HG03575 (cell line): ENCODE data around the gene IL13.

Experiments used
- ATAC-seq: cut with Tn5 transposase; IDR thresholded peaks from one replicate; pipeline ENCODE4 v1.9.1; 2021; ENCODE audit not compliant: unreplicated experiment, insufficient number of reproducible peaks, low FRiP score; ENCODE audit errors: extremely low read depth

IL13 gene

DNA sequence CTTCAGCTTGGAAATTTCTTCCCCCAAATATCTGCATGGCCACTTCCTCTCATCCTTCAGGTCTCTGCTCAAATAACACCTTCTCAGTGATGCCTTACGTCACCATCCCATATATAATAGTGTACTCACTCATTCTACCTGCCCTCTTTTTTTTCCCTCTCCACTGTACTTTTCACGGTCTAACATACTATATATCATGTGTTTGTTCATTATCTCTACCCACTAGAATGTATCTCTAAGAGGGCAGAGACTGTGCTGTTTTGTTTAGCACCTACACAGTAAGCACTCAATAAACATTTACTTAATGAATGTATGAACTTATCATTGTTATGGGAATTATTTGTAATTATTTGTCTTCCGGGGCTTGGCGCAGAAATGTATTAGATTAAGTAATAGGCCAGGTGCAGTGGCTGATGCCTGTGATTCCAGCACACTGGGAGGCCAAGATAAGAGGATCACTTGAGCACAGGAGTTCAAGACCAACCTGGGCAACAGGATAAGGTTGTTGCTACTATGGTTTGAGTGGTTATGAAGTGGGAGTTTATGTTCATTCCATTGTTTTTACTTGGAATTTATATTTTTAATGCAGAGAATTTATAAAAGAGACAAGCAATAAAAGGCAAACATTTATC, 6.0 kb upstream of the IL13 start:
- no peak for ATAC-seq

DNA sequence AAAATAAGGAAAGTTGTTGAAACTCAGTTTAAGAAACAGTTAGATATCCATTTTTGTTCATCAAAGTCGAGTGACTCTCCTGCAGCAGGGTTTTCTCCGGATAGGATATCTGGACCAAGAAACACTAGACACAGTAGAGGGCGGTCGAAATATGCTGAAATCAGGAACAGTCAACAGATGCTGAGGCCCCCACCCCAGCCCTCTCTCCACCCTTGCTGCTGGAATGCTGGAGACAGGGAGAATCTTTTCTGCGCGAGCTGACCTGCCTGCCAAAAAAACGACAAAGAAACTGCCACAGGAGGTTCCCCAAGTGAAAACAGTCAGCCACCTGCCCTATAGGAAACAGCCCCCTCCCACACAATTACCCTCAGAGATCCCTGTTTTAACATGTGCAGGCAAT, 4.3 kb upstream of the IL13 start:
- ATAC-seq, result no peak

DNA sequence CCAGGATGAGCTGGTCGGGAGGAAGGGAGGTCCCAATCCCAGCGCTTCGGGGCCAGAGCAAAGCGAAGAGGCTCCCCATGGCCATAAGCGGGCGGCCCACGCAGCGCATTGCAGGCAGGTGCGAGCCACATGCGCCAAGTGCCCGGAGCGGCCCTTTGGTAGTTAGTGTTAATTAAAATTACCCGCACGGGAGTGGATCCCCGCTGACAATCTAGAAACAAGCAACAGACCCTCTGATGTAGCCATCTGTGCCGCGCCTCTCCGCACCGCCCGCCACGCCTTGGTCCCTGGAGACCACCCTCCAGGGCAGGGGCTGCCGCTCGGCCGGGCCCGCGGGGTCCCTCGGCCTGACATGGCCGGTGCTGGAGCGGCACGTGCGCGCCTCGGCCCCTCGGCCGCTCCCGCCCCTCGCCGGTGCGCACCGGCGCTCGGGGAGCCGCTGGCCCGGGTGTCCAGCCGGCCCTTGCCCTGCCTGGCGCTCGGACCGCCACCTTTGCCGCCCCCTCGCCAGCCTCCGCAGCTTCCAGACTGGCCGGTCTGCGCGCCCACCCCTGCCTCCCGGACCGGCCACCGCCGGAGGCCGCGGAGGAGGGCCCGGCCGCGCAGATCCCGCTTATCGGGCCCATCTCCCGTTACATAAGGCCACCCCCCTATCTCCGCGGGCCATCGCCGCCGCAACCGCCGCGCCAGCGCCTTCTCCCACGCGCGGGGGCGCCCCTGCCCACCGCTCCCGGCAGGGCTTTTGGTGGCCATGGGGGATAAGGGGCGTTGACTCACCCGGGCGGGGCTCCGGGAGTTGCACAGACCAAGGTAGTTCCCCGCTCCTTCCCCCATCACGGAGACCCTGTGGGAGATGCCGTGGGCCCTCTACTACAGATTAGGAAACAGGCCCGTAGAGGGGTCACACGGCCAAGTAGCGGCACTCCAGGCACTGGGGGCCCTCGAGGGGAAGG, 1.9 kb upstream of the IL13 start:
- ATAC-seq, result no peak

DNA sequence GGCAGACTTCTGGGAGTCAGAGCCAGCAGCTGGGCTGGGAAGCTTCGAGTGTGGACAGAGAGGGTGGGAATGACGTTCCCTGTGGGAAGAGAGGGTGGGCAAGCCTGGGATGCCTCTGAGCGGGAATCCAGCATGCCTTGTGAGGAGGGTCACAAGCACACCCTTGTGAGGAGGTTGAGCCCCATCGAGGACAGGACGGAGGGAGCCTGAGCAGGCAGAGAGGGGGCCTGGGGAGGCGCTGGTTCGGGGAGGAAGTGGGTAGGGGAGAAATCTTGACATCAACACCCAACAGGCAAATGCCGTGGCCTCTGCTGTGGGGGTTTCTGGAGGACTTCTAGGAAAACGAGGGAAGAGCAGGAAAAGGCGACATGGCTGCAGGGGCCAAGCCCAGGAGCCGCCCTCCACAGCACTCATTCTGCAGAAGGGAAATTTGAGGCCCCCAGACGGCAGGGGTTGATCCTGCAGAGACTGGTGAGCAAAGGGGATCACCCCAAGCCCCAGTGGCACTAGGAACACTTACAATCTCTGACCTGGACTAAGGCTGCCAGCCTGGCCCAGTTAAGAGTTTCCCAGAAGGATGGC, 1.1 kb upstream of the IL13 start:
- ATAC-seq, result no peak

DNA sequence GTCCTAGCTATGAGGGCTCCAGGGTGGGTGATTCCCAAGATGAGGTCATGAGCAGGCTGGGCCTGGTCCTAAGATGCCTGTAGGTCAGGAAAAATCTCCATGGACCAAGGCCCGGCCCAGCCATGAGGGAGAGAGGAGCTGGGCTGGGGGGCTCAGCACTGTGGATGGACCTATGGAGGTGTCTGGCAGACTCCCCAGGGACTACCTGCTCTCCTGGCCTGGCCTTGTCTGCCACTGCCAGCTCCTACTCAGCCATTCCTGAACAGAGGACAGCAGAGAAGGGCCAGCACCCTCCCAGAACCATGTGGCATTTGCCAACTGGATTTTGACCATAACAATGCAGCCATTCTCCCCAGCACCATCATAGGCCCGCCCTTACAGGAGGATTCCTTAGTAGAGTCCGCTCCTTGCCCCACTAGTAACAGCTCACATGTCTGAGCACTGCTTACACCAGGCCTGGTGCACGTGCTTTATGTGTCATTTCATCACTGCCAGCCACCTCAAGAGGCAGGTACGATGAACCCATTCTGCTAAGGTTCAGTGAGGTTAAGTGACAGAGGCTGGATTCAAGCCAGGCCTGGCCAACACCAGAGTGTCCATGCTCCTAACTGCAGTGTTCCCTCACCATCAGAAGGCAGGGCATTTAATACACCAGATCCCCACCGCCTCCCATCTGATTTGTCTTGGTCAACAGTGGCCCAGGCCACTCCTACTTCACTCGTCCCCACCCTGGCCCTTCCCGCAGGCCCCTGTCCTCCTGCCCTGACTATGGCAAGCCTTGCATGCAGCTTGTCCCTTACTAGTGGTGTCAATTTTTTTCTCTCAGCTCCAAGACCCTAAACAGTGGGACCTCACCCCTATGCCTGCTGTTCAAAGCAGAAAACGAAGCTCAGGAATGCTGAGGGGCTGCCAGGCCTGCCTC, 669 bp downstream of the IL13 start:
- ATAC-seq, result no peak

DNA sequence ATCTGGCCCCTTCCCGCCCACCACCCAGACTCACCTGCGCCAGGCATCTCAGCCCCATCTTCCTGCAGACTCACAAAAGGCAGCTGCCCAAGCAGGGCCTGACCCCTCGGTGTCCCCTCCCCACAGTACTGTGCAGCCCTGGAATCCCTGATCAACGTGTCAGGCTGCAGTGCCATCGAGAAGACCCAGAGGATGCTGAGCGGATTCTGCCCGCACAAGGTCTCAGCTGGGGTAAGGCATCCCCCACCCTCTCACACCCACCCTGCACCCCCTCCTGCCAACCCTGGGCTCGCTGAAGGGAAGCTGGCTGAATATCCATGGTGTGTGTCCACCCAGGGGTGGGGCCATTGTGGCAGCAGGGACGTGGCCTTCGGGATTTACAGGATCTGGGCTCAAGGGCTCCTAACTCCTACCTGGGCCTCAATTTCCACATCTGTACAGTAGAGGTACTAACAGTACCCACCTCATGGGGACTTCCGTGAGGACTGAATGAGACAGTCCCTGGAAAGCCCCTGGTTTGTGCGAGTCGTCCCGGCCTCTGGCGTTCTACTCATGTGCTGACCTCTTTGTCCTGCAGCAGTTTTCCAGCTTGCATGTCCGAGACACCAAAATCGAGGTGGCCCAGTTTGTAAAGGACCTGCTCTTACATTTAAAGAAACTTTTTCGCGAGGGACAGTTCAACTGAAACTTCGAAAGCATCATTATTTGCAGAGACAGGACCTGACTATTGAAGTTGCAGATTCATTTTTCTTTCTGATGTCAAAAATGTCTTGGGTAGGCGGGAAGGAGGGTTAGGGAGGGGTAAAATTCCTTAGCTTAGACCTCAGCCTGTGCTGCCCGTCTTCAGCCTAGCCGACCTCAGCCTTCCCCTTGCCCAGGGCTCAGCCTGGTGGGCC, 1.9 kb downstream of the IL13 start:
- no peak for ATAC-seq

DNA sequence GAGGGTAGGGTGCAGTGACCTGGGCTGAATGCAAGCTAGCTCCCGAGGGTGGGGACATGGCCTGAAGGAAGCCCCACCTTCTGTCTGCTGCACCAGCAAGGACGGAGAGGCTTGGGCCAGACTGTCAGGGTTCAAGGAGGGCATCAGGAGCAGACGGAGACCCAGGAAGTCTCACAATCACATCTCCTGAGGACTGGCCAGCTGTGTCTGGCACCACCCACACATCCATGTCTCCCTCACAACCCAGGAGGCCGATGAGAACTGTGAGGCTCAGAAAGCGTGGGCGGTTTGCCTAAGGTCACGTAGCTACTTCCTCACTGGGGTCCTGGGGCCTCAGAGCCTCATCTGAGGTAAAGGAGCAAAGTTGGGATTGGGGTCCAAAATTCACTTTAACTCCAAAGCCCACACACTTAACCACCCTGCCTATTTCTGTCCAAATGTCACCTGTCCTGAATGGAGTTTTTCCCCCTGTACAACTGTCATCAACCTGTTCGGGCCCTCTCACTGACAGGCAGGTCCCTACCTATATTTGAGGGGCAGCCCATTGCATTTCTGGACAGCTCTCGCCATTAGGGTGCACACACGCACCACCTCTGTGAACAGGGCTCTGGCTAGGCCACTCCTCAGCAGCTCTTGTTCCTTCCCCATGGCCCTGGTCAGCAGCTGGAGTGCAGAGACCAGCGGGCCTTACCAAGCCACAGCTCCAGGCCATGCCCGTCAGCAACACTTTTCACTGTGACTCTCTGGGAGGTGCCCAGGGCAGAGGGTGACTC, 3.4 kb downstream of the IL13 start:
- ATAC-seq, result no peak

DNA sequence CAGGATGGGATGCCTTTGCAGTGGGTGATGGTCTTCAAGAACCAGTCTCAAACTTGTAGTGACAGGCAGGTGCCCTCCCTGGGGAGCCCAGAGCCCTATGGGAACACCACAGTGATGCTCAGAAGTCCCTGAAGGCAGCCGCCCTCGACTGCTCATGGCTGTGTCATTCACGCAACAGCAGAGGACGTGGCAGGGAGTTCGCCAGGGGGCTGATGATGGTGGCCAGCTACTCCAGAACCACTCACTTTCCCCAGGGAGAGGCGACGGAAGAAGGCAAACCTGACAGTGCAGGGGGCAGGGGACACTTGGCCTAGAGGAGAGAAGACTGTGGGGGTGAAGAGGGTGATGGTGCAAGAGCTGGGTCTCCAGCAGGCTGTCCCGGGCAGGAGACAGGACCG, 4.0 kb downstream of the IL13 start:
- no peak for ATAC-seq

DNA sequence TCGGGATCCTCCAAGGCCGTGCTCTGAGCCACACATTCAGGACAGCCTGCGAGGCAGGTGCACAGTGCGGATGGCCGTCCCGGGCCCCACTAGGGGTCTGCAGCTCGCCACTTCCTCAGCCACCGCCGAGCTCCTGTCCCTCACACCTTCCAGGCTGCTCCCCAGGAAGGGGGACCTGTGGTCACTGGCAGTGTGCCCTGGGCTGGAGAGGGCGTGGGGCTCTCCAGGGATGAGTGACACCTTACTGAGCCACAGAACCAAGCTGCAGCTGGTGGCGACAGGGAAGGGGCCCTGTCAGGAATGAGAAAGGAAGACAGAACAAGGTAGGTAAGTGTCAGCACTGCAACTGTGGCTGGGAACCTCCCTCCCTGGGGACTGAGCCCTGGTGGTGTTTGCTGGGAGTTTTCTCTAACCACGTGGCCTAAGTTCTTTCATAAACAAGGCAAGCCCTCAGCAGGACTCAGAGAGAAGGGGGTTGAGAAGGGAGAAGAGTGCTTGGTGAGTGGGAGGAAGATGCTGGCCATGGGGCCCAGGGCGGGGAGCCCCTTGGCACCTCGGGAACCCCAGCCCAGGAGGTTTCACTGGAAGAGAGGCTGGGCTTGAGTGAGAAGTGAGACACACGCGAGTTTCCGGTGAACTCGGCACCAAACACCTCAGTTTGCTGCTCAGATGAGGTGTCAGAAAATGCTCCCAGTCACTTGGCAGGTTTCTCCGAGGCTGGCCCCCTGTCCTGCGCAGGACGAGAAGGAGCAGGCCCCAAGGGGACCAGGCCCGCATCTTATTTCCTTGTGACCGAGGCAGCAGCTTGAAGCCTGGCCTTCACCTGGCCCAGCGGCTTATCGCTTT, 5.2 kb downstream of the IL13 start:
- peak; percentile 32 for ATAC-seq

DNA sequence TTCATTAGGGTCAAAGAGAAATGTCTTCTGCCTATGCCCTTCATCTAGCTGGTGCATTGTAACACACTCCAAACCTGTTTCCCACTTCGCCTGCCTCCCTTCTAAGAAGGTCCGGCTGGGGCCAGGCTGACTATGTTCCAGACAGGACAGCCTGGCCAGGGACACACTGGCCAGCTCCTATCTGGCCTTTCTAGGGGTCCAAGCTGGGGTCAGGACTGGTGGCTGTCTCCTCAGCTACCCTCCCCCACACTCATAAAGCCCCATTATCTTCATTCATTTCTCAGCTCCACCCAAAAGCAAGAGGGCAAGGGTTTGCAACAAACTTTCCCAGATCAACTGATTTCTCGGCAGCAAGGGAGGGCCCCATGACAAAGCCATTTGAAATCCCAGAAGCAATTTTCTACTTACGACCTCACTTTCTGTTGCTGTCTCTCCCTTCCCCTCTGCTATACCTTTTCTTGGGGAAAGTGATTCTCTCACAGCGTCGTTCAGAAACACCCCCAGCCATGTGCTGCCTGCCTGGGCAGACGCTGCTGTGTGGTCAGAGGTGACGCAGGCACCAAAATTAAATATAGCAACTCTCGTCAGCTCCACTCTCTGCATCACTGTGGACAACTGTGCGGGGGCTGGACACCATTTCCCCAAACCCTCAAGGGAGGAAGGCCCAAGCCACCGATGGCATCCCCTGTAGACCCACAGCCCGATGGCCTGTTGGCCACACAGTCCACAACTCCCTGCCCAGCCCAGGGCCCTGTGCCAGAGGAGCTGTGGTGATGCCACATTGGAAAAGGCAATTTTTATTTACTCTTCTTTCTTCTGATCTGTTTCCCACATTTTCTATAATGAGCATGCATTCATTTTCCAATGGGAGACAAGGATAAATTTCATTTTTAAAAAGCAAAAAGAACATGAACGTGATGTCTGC, 6.1 kb downstream of the IL13 start:
- no peak for ATAC-seq

DNA sequence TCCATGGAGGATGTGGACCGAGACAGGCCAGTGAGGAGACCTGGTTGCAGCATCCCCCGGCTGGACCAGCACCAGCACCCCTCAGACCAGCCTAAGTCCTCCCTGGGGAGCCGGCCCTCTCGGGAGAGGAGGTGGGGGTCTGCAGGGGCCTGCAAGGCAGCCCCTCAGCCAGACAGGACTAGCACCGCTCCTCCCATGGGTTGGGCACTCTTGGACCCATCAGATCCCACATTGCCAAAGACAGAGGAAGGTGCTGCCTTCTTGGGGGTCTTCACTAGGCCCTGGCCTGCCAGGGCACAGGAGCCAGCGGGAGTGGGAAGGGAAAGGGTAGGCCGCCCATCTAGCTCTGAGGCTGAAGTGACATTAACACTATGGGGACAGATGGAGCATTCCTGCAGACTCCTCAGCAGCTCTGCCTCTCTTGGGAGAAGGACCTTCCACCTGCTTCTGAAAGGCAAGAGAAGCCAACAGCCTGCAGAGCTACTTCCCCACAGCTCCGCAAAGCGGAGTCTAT, 6.8 kb downstream of the IL13 start:
- ATAC-seq, result no peak

DNA sequence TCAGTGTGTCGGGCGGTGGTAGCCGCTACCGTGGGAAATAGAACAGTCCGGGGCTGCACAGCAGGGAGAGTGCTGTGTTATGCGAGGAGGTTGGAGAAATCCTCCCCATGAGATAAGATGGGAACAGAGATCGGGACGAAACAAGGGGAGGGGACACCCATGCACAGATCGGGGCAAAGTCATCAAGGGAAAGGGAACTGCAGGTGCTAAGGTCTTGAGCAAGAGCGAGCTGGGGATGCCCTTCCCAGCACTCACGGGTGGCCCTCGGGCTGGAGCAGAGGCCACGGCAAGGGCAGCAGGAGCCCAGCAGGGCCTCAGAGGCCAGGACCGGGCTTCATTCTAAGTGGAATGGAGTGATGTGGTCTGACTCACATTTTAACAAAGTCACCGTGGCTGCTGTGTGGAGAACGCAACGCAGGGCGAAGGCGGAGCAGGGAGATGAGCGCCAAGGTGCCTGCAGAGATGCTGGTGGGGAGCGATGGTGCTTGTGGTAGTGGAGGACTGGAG, 7.7 kb downstream of the IL13 start:
- ATAC-seq, result no peak

DNA sequence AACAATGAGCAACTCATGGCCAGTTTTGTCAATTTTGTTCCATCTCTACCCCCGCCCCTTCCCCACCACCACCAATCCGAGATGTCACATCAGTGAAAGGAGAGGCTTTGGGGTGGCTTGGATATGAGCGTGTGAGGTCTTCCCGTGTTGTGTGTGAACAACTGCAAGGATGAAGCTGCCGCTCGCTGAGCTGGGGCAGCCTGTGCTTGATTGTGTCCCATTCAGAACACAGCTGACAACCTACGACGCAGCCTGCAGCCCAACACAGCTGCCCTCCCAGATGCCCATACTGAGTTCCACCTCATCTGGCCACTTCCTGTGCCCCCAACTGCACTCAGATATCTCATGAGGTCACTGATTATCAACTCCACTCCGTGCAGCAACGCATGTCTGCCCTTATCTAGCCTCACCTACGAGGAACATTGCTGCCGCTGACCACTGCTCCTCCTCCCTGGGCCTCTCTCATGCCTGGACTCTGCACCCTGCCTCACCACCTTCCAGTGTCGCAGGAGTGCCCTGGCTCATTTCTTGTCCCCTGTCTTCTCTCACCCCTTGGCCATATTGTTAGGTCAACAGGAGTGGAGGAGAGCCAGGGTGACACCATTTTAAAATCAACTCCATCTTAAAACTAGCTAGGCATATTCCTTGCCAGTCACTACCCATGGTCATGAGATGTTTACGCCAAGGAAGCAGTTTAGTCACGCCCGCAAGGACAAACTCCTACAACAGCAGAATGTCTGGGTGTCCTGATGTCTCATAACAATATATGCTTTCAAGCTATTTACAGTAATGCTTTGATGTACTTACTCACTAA, 8.5 kb downstream of the IL13 start:
- no peak for ATAC-seq

DNA sequence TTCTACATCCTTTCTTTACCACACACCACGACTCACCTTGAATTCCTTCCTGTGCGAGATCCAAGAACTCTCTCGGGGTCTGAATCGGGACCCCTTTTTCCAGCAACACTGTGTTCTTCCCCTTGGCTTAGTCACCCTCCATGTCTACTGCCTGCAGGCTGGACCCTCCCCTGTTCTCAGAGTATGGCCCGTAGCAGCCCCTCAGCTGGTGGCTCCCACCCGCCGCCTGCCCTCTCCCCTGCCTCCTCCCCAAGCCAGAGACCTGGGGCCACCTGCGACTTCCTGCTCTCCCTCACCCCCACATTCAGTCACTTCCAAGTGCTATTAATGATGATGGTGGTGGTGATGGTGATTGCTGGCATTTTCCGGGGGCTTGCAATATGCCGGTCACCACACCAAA, 9.3 kb downstream of the IL13 start:
- no peak for ATAC-seq
